Pulmonary artery endothelial cell (primary cell): ENCODE measurements around the gene CAMTA1. TPM values are rescaled to one million over a fixed set of nuclear protein-coding genes. Genes with fewer than 3 reads are reported as not detected.
"Not testable (repeated sequence)": the region's sequence is repeated elsewhere in the genome, so short reads cannot be mapped to it uniquely, and the experiment has no call there.

Experiments used
- DNase-seq: peaks from one replicate; pipeline ENCODE4 v3.0.0-alpha.2; 2011; ENCODE audit warnings: low read depth, low spot score
- total RNA-seq: library from RNA; depleted of rRNA; stranded (reverse); fragments of >200 nt; gene quantifications from 2 replicates; pipeline ENCODE4 v1.2.3, GENCODE V29; 2014

The CAMTA1 gene
- total RNA-seq, 1 donor from 2014 or later: 54.0 TPM

DNA sequence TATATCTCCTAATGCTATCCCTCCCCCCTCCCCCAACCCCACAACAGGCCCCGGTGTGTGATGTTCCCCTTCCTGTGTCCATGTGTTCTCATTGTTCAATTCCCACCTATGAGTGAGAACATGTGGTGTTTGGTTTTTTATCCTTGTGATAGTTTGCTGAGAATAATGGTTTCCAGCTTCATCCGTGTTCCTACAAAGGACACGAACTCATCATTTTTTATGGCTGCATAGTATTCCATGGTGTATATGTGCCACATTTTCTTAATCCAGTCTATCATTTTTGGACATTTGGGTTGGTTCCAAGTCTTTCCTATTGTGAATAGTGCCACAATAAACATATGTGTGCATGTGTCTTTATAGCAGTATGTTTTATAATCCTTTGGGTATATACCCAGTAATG is 812.8 kb downstream of the CAMTA1 start:
- not testable (repeated sequence) for DNase-seq

GRCh38 chr1:7604906-7605305 is 819.7 kb downstream of the CAMTA1 start:
- DNase-seq: not testable (repeated sequence)

DNA sequence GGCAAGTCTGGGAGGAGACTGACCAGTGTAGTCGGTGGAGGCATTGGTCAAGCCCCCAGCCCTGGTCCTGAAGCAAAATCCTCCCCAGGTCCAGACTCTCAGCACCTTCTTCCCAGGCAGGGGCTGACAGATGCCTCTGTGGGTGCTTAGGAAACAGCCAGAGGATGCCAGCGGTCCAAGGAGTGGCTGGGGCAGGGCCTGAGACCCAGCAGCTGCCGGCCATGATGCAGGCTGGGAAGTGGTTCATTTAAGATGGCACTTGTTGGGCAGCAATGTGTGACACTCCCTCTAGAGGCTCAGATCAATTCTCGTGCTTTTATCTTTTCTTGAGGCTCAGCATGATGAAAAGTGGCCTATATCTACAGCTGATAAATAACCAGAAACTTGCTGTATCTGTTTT is 820.8 kb downstream of the CAMTA1 start:
- DNase-seq: no peak

GRCh38 chr1:7607097-7607496 is 821.8 kb downstream of the CAMTA1 start:
- DNase-seq: no peak

DNA sequence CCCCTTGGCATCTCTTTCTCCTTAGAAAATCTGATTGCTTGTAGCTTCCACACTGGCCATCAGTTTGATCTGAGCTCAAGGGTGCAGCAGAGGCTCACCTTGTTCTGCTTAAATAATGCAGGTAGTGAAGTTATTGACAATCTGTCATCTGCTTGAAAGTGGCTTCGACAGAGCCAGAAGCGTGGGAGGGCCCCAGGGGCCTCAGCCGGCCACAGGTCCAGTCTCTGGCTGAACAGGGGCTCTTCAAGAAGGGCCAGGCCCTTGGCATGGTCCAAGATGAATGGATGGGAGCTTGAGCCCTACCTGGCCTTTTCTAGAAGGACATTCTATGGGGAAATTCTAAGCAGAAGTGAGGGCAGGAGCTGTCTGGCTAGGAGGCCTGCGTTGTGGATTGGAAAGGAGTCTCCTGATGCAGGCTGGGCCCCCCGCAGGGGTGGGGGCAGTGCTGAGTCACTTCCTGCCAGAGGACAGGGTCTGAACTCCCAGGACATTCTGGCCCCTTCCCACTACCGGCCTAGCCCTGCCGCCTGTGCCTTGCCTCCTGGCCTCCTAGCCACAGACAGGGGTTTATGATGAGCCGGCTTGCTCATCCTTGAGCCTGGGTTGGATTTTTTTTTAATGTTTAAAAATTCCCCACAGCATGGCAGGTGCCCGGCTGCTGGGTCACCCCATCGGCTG is 823.5 kb downstream of the CAMTA1 start:
- no peak for DNase-seq

- DNase-seq: no peak
Observed at GRCh38 chr1:7609311-7609994, 824.2 kb downstream of the CAMTA1 start.

DNA sequence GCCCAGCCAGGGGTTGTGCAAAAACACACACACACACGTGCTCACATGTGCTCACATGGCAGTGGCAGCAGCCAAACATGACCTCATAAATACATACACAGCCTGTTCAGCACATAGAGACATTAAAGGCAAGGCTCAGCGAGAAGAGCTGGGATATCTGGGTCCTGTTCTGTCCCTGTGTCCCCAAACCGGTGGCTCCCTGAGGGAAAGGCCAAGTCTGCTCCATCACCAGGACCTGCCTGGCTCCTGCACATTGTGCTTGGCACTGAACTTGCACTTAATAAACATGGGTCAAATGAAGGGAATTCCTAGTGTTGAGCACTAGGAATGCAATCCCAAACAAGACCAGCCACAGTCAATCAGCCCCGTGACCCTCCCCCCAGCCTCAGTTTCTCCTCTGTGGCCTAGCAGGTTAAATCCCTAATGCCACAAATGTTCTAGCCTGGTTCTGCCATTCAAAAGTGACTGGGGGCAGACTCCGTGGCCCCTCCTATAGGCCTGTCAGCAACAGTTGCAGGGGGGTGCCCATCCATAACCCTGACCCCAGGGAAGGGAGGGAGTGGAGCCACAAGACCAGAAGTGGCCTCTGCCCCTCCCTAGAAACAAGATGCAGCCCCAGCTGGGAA is 825.0 kb downstream of the CAMTA1 start:
- no peak for DNase-seq

- DNase-seq: no peak
Observed at GRCh38 chr1:7610936-7611335, 825.7 kb downstream of the CAMTA1 start.

- no peak for DNase-seq
Observed at GRCh38 chr1:7611421-7612010, 826.3 kb downstream of the CAMTA1 start.

DNA sequence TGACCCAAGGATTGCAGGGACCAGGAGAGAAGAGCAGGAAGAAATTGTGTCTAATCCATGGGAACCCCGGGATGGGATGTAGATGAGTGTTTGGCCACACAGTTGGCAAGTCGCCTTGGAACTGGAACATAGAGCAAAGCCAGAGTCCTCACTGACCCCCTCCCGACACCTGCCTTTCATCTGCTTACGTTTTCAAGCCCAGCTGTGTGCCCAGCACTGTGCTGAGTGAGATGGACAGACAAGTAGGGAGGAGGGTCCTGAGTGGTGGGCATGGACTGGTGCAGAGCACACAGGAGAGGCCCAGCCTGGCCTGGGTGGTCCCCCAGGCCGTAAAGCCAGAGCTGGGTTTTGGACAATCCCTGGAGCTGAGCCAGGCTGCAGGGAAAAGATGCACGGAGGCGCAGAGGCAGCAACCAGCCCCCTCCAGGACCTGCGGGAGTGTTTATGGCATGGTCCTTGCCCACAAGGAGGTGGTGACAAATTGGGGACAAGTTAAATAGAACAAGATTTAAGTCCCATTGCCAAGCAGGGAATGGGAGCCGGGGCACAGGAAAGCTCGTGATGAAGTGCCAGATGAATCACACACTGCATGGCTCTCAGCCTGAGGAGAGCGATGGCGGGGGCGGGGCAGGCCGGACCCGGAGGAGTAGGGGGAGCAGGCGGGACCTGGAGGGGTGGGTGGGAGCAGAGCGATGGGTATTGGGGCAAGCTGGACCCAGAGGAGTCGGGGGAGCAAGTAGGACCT is 828.0 kb downstream of the CAMTA1 start:
- no peak for DNase-seq

GRCh38 chr1:7613851-7614205 is 828.6 kb downstream of the CAMTA1 start:
- DNase-seq: no peak

- no peak for DNase-seq
Observed at GRCh38 chr1:7614576-7615074, 829.4 kb downstream of the CAMTA1 start.

DNA sequence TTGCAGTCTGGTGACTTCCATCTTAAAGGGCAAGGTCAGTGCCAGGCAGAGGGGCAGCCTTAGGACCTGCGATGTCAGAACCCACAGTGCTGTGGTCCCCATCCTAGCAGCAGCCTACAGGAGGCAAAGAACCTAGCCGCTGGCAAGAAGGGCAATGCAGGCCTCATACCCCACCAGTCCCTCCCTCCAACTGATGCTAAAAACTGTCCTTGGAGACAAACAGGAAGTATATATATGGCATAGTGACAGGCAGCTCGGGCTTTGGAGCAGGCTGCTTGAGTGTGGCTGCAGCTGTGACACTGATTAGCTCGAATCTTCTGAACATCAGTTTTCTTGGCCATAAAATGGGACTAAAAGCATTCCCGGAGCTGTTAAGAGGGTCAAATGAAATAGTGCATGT is 829.9 kb downstream of the CAMTA1 start:
- no peak for DNase-seq

DNA sequence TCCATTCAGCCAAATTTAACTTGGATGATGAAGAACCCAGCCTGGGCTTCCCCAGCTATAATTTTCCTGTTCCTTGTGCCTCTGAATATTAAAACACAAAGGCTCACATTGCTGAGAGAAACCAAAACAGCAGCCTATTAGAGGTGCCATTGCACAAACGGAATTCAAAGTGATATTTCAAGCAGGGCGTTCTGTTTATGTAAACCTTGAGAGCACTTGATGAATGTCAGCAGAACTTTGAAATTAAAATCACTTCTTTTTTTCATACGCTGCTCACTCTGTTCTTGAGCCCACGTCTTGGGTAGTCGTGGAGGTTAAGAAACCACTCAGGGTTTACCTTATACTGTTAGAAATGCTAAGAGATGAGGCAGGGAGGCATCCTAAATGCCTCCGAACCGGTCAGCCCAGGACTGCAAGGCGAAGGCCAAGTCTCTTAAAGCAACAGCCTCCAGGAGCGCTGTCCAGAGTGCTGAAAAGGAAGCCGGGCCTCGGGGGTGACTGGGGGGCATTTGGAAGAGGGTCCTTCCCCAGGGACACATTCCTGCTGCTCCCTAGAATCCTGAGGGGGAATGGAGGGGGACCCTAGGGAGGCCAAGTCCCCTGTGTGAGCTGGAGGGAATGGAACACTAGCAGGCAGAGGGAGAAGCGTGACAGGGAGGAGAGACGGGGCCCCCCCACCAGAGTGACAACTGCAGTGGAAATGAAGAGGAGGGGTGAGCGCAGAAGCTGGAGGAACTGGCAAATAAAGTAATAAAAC is 831.0 kb downstream of the CAMTA1 start:
- DNase-seq: no peak

DNA sequence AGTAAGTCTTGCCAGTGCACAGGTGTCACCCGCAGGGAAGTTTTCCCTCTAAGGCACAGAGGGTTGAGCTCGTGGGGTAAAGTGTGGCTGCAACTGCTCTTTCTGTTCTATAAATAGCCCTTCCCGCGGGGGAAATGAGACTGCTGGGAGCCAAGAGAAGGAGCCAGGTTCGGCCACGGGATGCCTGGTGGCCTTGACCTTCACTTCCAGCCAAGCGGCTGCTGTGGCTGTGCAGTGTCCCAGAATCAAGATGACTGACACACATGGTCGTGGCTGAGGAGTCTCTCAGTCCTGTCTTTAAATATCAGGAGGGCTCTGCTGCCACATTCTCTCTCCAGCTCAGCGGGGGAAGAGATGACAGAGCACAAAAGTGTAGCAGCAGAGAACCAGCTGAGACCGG is 831.7 kb downstream of the CAMTA1 start:
- DNase-seq: no peak

DNA sequence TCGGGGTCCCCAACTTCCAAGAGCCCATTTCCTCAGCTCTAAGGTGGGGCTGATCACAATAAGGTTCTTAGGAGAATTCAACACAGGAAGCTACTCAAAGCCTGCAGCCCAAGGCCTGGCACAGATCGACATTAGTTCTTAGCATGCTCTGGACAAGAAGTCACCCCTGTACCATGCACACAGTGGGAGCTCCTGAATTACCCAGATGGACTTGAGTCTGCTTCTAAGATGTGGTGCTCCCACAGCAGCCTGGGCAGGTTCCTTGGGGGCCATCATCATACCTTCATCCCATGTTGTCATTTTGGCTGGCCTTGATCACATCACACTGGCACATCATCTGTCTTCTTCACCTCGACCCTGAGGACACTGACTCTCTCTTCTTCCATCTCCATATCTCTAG is 832.6 kb downstream of the CAMTA1 start:
- DNase-seq: no peak

- no peak for DNase-seq
Observed at GRCh38 chr1:7620196-7620595, 834.9 kb downstream of the CAMTA1 start.

GRCh38 chr1:7621334-7622219 is 836.3 kb downstream of the CAMTA1 start:
- no peak for DNase-seq

- no peak for DNase-seq
Observed at GRCh38 chr1:7623842-7624241, 838.6 kb downstream of the CAMTA1 start.
